ENCODE data around the gene LEMD3. TPM values are rescaled to one million over a fixed set of nuclear protein-coding genes. Genes with fewer than 3 reads are reported as not detected.

LEMD3 gene
- total and polyA plus RNA-seq, 2 experiments from 2014 or later: 15.4 to 56.7 TPM

GRCh38 chr12:65196762-65197567 is 27.6 kb downstream of the LEMD3 start:
- Histone ChIP-seq H3K27me3 (ENCODE audit: insufficient read depth) (no peaks in the 10 kb centered on the region), H4K20me1 (replicated peaks; ENCODE audit: insufficient read depth) (peaks cover 17% of the 10 kb centered on the region; the same call in 1 of the 2 replicates), H3K79me2 (replicated peaks; ENCODE audit: insufficient read depth) (peaks cover 98% of the 10 kb centered on the region), H3K9me2 (ENCODE audit: insufficient read depth) (no peaks in the 10 kb centered on the region; the same call in 1 of the 2 replicates), H3K36me3 (ENCODE audit: insufficient read depth) (no peaks in the 10 kb centered on the region), H3K4me1 (ENCODE audit: insufficient read depth) (peaks cover 19% of the 10 kb centered on the region), H3K4me2 (no peak overlapping the region), H2AFZ (no peak overlapping the region), H3F3A (replicated peaks; ENCODE audit: low read depth) (no peaks in the 10 kb centered on the region), H3K27ac (ENCODE audit: low read depth) (no peak overlapping the region), H3K4me3 (no peak overlapping the region)
- H3K4me1 Mint-ChIP-seq: peaks cover 45% of the 10 kb centered on the region
- H3K27ac Mint-ChIP-seq: no peak overlapping the region
- H3K9me3 Mint-ChIP-seq: peaks cover 6% of the 10 kb centered on the region; the same call in 2 of the 3 replicates
- peaks cover 16% of the 10 kb centered on the region for H3K36me3 Mint-ChIP-seq (ENCODE audit: low read depth)
- DNase-seq (ENCODE audit: low spot score) (no peak), ATAC-seq (no peak)
- H3K27me3 Mint-ChIP-seq (ENCODE audit: insufficient read depth, low read depth, poor library complexity): peaks cover 2% of the 10 kb centered on the region
- TF ChIP-seq ZNF331 (CRISPR knock-in tag; IDR thresholded peaks at IDR 0.05; ENCODE audit: low read depth) (no peak), POLR2AphosphoS5 (IDR thresholded peaks at IDR 0.05; ENCODE audit: low read depth) (no peak), ZNF114 (CRISPR knock-in tag; IDR thresholded peaks at IDR 0.05) (no peak), EZH2phosphoT487 (IDR thresholded peaks at IDR 0.05; ENCODE audit: unreplicated experiment) (no peak), JUNB (IDR thresholded peaks at IDR 0.05; ENCODE audit: unreplicated experiment) (no peak), NANOG (IDR thresholded peaks at IDR 0.05; ENCODE audit: borderline replicate concordance) (no peak), EZH2 (IDR thresholded peaks at IDR 0.05; ENCODE audit: low read depth, unreplicated experiment) (no peak), CREB1 (CRISPR knock-in tag; IDR thresholded peaks at IDR 0.05; ENCODE audit: low read depth) (no peak), ZNF462 (CRISPR knock-in tag; IDR thresholded peaks at IDR 0.05) (no peak), CTCF (conservative IDR thresholded peaks at IDR 0.05; ENCODE audit: low read depth in 2 of 2) (no peak), STAT1 (IDR thresholded peaks at IDR 0.05; ENCODE audit: unreplicated experiment) (no peak), REST (IDR thresholded peaks at IDR 0.05; ENCODE audit: unreplicated experiment) (no peak), ETS1 (IDR thresholded peaks at IDR 0.05) (no peak)
- H3K4me3 Mint-ChIP-seq: no peak overlapping the region
